Measurements from ENCODE around the gene BCORL1. TPM values are rescaled to one million over a fixed set of nuclear protein-coding genes. Genes with fewer than 3 reads are reported as not detected.

Gene BCORL1
- total RNA-seq, 1 experiment from 2014 or later: 13.3 TPM

GRCh38 chrX:130030826-130031225 is 48.4 kb downstream of the BCORL1 start:
- H3K36me3 ChIP-seq (ENCODE audit: insufficient read depth, low read length, poor library complexity, severe bottlenecking): no peaks in the 10 kb centered on the region
- TF ChIP-seq CTCF (conservative IDR thresholded peaks at IDR 0.05; ENCODE audit: low read depth, low read length) (no peak), EZH2 (IDR thresholded peaks at IDR 0.05; ENCODE audit: borderline replicate concordance, low read depth, low read length, poor library complexity, severe bottlenecking) (no peak)
- intact Hi-C loops (cut with micrococcal nuclease; ENCODE audit: unreplicated experiment): no loop called here
- no peak overlapping the region for H3K4me3 ChIP-seq (ENCODE audit: low read depth, low read length, poor library complexity, severe bottlenecking)
- no peaks in the 10 kb centered on the region for H3K27me3 ChIP-seq (replicated peaks; ENCODE audit: insufficient read depth, low read depth, low read length, poor library complexity)
- H3K4me1 ChIP-seq (ENCODE audit: insufficient read depth, low read length, poor library complexity, severe bottlenecking): no peaks in the 10 kb centered on the region
- no TSS peak for BruUV-seq (replicated peaks)
- H3K27ac ChIP-seq (ENCODE audit: low read depth, low read length, poor library complexity, severe bottlenecking): no peak overlapping the region
- DNase-seq (ENCODE audit: low spot score): no peak
- ChIA-PET CTCF (no interaction called here), POLR2A (ENCODE audit: low non-redundant PET) (no interaction called here)
- no peaks in the 10 kb centered on the region for H3K9me3 ChIP-seq (ENCODE audit: low read depth, low read length, poor library complexity, severe bottlenecking)

- Histone ChIP-seq H3K27me3 (replicated peaks; ENCODE audit: insufficient read depth, low read depth, low read length, poor library complexity) (no peaks in the 10 kb centered on the region), H3K27ac (ENCODE audit: low read depth, low read length, poor library complexity, severe bottlenecking) (no peak overlapping the region), H3K36me3 (ENCODE audit: insufficient read depth, low read length, poor library complexity, severe bottlenecking) (no peaks in the 10 kb centered on the region), H3K4me3 (ENCODE audit: low read depth, low read length, poor library complexity, severe bottlenecking) (no peak overlapping the region), H3K9me3 (ENCODE audit: low read depth, low read length, poor library complexity, severe bottlenecking) (no peaks in the 10 kb centered on the region), H3K4me1 (ENCODE audit: insufficient read depth, low read length, poor library complexity, severe bottlenecking) (no peaks in the 10 kb centered on the region)
- CTCF ChIA-PET: no interaction called here
- intact Hi-C loops (cut with micrococcal nuclease; ENCODE audit: unreplicated experiment): no loop called here
- TF ChIP-seq EZH2 (IDR thresholded peaks at IDR 0.05; ENCODE audit: borderline replicate concordance, low read depth, low read length, poor library complexity, severe bottlenecking): no peak
- TF ChIP-seq CTCF (conservative IDR thresholded peaks at IDR 0.05; ENCODE audit: low read depth, low read length): no peak
- POLR2A ChIA-PET (ENCODE audit: low non-redundant PET): no interaction called here
- BruUV-seq (replicated peaks): no TSS peak
- DNase-seq (ENCODE audit: low spot score): no peak
Observed at GRCh38 chrX:130032552-130032951, 50.1 kb downstream of the BCORL1 start.

GRCh38 chrX:130034178-130034577 is 51.7 kb downstream of the BCORL1 start:
- Histone ChIP-seq H3K4me1 (ENCODE audit: insufficient read depth, low read length, poor library complexity, severe bottlenecking) (no peaks in the 10 kb centered on the region), H3K4me3 (ENCODE audit: low read depth, low read length, poor library complexity, severe bottlenecking) (no peak overlapping the region), H3K9me3 (ENCODE audit: low read depth, low read length, poor library complexity, severe bottlenecking) (no peaks in the 10 kb centered on the region), H3K36me3 (ENCODE audit: insufficient read depth, low read length, poor library complexity, severe bottlenecking) (peaks cover 2% of the 10 kb centered on the region), H3K27ac (ENCODE audit: low read depth, low read length, poor library complexity, severe bottlenecking) (no peak overlapping the region), H3K27me3 (replicated peaks; ENCODE audit: insufficient read depth, low read depth, low read length, poor library complexity) (no peaks in the 10 kb centered on the region)
- no peak for DNase-seq (ENCODE audit: low spot score)
- intact Hi-C loops (cut with micrococcal nuclease; ENCODE audit: unreplicated experiment): no loop called here
- TF ChIP-seq CTCF (conservative IDR thresholded peaks at IDR 0.05; ENCODE audit: low read depth, low read length) (no peak), EZH2 (IDR thresholded peaks at IDR 0.05; ENCODE audit: borderline replicate concordance, low read depth, low read length, poor library complexity, severe bottlenecking) (no peak)
- ChIA-PET CTCF (no interaction called here), POLR2A (ENCODE audit: low non-redundant PET) (no interaction called here)
- BruUV-seq (replicated peaks): no TSS peak
